HUES64 (cell line): ENCODE data around the gene COL8A1.

Experiments used
- H3K27ac ChIP-seq: 2 replicates; pipeline ENCODE4 v1.7.0; 2013; ENCODE audit warnings: low read depth, low read length, inconsistent platforms
- H3K27me3 ChIP-seq: 2 replicates; pipeline ENCODE4 v1.6.1; 2013; ENCODE audit warnings: mild to moderate bottlenecking, low read length; ENCODE audit not compliant: insufficient read depth
- H3K36me3 ChIP-seq: 2 replicates; pipeline ENCODE4 v1.6.1; 2013; ENCODE audit warnings: mild to moderate bottlenecking, low read length; ENCODE audit not compliant: insufficient read depth
- H3K4me1 ChIP-seq: 2 replicates; pipeline ENCODE4 v1.6.1; 2013; ENCODE audit warnings: mild to moderate bottlenecking, low read length, moderate library complexity; ENCODE audit not compliant: insufficient read depth
- H3K4me3 ChIP-seq: 2 replicates; pipeline ENCODE4 v1.5.1; 2013; ENCODE audit warnings: mild to moderate bottlenecking, low read length, moderate library complexity
- H3K9ac ChIP-seq: 2 replicates; pipeline ENCODE4 v1.6.1; 2013; ENCODE audit warnings: mild to moderate bottlenecking, low read depth, low read length
- H3K9me3 ChIP-seq: 2 replicates; pipeline ENCODE4 v1.6.1; 2013; ENCODE audit warnings: low read depth, low read length; ENCODE audit not compliant: insufficient read depth
- WGBS: fragments of 150-250, 120-280 bp; methylation state at CpG from one replicate; pipeline ENCODE4 v1.1.7; 2013; ENCODE audit warnings: missing lambda C conversion rate; 5-methylcytosine and 5-hydroxymethylcytosine counted together

The COL8A1 gene

DNA sequence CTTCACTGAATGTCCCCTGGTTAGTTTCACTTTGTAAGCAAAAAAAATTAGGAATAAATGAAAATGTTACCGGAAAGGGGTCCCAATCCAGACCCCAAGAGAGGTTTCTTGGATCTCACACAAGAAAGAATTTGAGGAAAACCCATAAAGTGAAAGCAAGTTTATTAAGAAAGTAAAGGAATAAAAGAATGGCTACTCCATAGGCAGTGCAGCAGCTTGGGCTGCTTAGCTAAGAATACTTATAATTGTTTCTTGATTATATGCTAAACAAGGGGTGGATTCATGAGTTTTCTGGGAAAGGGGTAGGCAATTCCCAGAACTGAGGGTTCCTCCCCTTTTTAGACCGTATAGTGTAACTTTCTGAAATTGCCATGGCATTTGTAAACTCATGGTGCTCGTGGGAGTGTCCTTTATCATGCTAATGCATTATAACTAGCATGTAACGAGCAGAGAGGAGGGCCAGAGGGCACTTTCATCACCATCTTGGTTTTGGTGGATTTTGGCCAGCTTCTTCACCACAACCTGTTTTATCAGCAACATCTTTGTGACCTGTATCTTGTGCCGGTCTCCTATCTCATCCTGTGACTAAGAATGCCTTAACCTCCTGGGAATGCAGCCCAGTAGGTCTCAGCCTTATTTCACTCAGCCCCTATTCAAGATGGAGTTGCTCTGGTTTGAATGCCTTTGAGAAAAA lies 138.3 kb downstream of the COL8A1 start:
- Histone ChIP-seq H3K9me3 (no peaks in the 10 kb centered on the region), H3K36me3 (no peaks in the 10 kb centered on the region), H3K27ac (no peak overlapping the region), H3K4me1 (peaks cover 6% of the 10 kb centered on the region; the same call in 1 of the 2 replicates), H3K27me3 (no peaks in the 10 kb centered on the region), H3K4me3 (no peak overlapping the region), H3K9ac (no peak overlapping the region)
- 76% methylated on average over 5 of the region's 5 CpGs for WGBS

DNA sequence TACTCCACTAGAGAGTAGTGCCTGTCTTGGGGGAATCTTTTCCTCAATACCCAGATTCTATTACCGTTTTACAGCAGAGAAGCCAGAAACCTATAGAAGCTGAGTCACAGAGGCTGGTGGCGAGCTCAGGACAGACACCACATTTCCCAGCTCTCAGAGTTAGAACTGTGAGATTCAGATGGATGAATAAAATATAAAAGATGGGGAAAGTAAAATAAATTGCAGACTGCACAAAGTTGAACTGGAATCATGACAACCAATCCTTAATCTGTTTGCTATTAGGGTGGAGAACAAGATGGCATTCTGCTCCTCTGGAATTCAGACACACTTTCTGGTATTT lies 138.8 kb downstream of the COL8A1 start:
- 91% methylated on average over 2 of the region's 2 CpGs for WGBS
- Histone ChIP-seq H3K27me3 (no peaks in the 10 kb centered on the region), H3K4me3 (no peak overlapping the region), H3K4me1 (peaks cover 6% of the 10 kb centered on the region; the same call in 1 of the 2 replicates), H3K9me3 (no peaks in the 10 kb centered on the region), H3K27ac (no peak overlapping the region), H3K9ac (no peak overlapping the region), H3K36me3 (no peaks in the 10 kb centered on the region)

DNA sequence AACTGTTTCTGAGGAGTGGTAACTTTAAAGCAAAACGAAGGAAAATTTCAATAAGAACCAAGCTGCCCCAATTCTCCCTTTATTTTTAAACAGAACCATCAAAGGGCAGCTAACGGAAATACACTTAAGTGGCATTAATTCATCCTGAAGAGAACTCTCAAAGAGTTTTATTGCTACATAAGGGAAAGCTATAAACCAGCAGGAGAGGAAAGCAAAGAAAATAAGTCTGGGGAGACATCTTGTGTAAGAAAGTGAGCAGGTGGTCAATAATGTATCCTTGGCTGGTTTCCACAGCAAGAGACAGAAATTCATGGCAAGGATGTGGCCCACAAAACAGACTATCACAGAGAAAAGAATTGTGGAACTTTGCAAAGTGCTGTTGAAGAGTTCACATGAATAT lies 139.3 kb downstream of the COL8A1 start:
- no peak overlapping the region for H3K9ac ChIP-seq
- WGBS: 95% methylated on average over 2 of the region's 2 CpGs
- peaks cover 6% of the 10 kb centered on the region; the same call in 1 of the 2 replicates for H3K4me1 ChIP-seq
- H3K4me3 ChIP-seq: no peak overlapping the region
- H3K36me3 ChIP-seq: no peaks in the 10 kb centered on the region
- H3K9me3 ChIP-seq: no peaks in the 10 kb centered on the region
- no peak overlapping the region for H3K27ac ChIP-seq
- no peaks in the 10 kb centered on the region for H3K27me3 ChIP-seq

- Histone ChIP-seq H3K27me3 (no peaks in the 10 kb centered on the region), H3K9me3 (no peaks in the 10 kb centered on the region)
Measured at GRCh38 chr3:99780749-99781148, 142.4 kb downstream of the COL8A1 start.

GRCh38 chr3:99781761-99782160 lies 143.4 kb downstream of the COL8A1 start:
- H3K4me3 ChIP-seq: no peak overlapping the region
- H3K9me3 ChIP-seq: no peaks in the 10 kb centered on the region
- peaks cover 5% of the 10 kb centered on the region; the same call in 1 of the 2 replicates for H3K4me1 ChIP-seq
- H3K27ac ChIP-seq: no peak overlapping the region
- no peaks in the 10 kb centered on the region for H3K27me3 ChIP-seq
- 84% methylated on average over 3 of the region's 3 CpGs for WGBS
- no peaks in the 10 kb centered on the region for H3K36me3 ChIP-seq
- no peak overlapping the region for H3K9ac ChIP-seq

More at GRCh38 chr3:99780749-99781148, 142.4 kb downstream of the COL8A1 start:
- WGBS: 92% methylated on average over 3 of the region's 3 CpGs
- H3K27ac ChIP-seq: no peak overlapping the region
- no peak overlapping the region for H3K4me3 ChIP-seq
- no peaks in the 10 kb centered on the region for H3K36me3 ChIP-seq
- H3K4me1 ChIP-seq: peaks cover 6% of the 10 kb centered on the region; the same call in 1 of the 2 replicates
- H3K9ac ChIP-seq: no peak overlapping the region

DNA sequence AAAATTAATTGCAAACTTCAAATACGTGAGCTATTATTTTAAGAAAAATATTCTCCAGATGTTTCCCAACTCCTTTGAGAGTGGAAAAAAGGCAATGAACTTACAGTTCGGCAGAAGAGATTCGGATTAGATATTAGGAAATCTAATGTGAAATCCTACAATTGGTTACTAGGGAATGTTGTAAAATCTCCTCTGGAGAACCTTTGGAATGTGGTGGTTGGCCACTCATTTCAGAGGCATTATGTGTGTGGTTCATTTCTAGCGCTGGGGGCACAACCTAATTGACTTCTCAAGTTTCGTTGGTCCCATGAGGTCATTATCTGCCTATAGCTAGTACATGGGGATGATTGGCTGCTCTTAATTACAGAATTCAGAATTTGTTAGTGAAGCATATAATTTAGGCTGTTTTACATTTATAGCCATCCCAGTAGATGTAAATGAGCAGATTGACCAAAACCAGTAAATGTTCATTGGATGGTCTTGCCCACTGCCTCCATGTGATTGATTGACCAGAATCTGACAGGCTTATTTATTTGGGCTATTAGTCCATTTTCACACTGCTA lies 144.7 kb downstream of the COL8A1 start:
- 82% methylated on average over 4 of the region's 5 CpGs for WGBS
- Histone ChIP-seq H3K4me3 (no peak overlapping the region), H3K9me3 (no peaks in the 10 kb centered on the region), H3K27me3 (no peaks in the 10 kb centered on the region), H3K9ac (no peak overlapping the region), H3K4me1 (no peaks in the 10 kb centered on the region), H3K27ac (no peak overlapping the region), H3K36me3 (no peaks in the 10 kb centered on the region)

DNA sequence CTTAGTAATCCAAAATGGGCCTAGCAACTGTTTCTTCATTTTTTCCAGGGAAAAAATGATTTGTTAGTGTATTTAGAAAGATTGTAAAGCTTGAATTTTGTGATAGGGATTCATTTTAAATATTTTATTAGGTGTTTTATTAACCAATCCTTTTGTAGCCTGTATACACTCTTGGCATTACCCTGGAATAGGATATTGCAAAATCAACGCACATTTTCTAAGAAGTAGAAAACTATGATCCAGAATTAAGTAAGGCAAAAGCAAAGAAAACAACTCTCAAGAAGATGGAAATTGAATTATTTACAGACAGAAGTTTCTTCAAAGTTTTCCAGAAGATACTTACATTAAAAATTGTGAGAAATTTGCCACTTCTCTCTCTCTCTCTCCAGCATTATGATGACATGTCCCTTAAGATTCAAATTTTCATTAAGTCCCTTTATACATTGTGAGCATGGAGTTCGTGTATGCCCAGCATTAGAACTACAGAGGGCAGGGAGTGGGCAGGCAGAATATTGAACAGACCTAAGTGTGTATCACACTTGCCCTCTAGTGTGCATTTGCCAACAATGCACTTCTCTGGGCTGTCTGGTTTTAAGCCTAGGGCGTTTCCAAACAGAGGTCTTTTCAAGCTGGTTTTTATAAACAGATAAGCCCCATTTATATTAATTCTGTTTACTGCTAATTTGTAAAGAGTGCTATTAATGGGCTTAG lies 150.8 kb downstream of the COL8A1 start:
- no peaks in the 10 kb centered on the region for H3K27me3 ChIP-seq
- no peak overlapping the region for H3K27ac ChIP-seq
- 51% methylated on average over 3 of the region's 3 CpGs for WGBS
- H3K9me3 ChIP-seq: no peaks in the 10 kb centered on the region
- H3K36me3 ChIP-seq: no peaks in the 10 kb centered on the region
- no peaks in the 10 kb centered on the region for H3K4me1 ChIP-seq
- H3K4me3 ChIP-seq: no peak overlapping the region
- H3K9ac ChIP-seq: no peak overlapping the region

DNA sequence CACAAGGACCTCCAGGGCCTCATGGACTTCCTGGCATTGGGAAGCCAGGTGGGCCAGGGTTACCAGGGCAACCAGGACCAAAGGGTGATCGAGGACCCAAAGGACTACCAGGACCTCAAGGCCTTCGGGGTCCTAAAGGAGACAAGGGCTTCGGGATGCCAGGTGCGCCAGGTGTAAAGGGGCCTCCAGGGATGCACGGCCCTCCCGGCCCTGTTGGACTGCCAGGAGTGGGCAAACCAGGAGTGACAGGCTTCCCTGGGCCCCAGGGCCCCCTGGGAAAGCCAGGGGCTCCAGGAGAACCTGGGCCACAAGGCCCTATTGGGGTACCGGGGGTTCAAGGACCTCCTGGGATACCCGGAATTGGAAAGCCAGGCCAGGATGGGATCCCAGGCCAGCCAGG lies 156.1 kb downstream of the COL8A1 start:
- Histone ChIP-seq H3K27ac (no peak overlapping the region), H3K36me3 (no peaks in the 10 kb centered on the region), H3K27me3 (no peaks in the 10 kb centered on the region), H3K4me1 (no peaks in the 10 kb centered on the region), H3K9ac (no peak overlapping the region), H3K9me3 (no peaks in the 10 kb centered on the region), H3K4me3 (no peak overlapping the region)
- WGBS: 95% methylated on average over 8 of the region's 8 CpGs

GRCh38 chr3:99795573-99795972 lies 157.2 kb downstream of the COL8A1 start:
- no peak overlapping the region for H3K27ac ChIP-seq
- no peaks in the 10 kb centered on the region for H3K27me3 ChIP-seq
- H3K9me3 ChIP-seq: no peaks in the 10 kb centered on the region
- H3K4me1 ChIP-seq: no peaks in the 10 kb centered on the region
- no peak overlapping the region for H3K9ac ChIP-seq
- no peaks in the 10 kb centered on the region for H3K36me3 ChIP-seq
- H3K4me3 ChIP-seq: no peak overlapping the region
- 93% methylated on average over 15 of the region's 15 CpGs for WGBS

GRCh38 chr3:99799422-99799821 lies 161.0 kb downstream of the COL8A1 start:
- WGBS: 95% methylated on average over 3 of the region's 4 CpGs
- no peak overlapping the region for H3K9ac ChIP-seq

GRCh38 chr3:99803297-99803696 lies 164.9 kb downstream of the COL8A1 start:
- no peaks in the 10 kb centered on the region for H3K27me3 ChIP-seq
- no peak overlapping the region for H3K4me3 ChIP-seq
- H3K27ac ChIP-seq: no peak overlapping the region
- H3K4me1 ChIP-seq: no peaks in the 10 kb centered on the region
- H3K9me3 ChIP-seq: peaks cover 31% of the 10 kb centered on the region
- H3K36me3 ChIP-seq: no peaks in the 10 kb centered on the region
- no CpG with 5 or more reads among the region's 1 CpG for WGBS
- no peak overlapping the region for H3K9ac ChIP-seq

More at GRCh38 chr3:99799422-99799821, 161.0 kb downstream of the COL8A1 start:
- Histone ChIP-seq H3K4me1 (no peaks in the 10 kb centered on the region), H3K27me3 (no peaks in the 10 kb centered on the region), H3K4me3 (no peak overlapping the region), H3K36me3 (no peaks in the 10 kb centered on the region), H3K9me3 (peaks cover 10% of the 10 kb centered on the region), H3K27ac (no peak overlapping the region)
